WTC11 (cell line): ENCODE results near the gene GAR1. TPM values are rescaled to one million over a fixed set of nuclear protein-coding genes. Genes with fewer than 3 reads are reported as not detected.

Experiments
- ATAC-seq: fragments of 200-7000 bp; cut with Tn5 transposase; 2 replicates; pipeline ENCODE4 v1.10.0; 2021; ENCODE audit warnings: mild to moderate bottlenecking, moderate library complexity
- CTCF ChIA-PET: fragments of 300-600 bp; sonication (Branson Sonifier 250); formaldehyde crosslinking; loops from one replicate; lab custom pipeline; 2021; ENCODE audit warnings: antibody characterized with exemption; lab: Charles Lee
- POLR2A ChIA-PET: fragments of 350-600 bp; sonication (Branson Sonifier 250); formaldehyde crosslinking; loops from one replicate; lab custom pipeline; 2021; ENCODE audit warnings: antibody characterized with exemption; lab: Charles Lee
- DNase-seq: peaks from one replicate; pipeline ENCODE4 v3.0.0; 2021; ENCODE audit warnings: low spot score
- H3K27ac Mint-ChIP-seq: 2 replicates; pipeline ENCODE4 v1.8.0; 2021; ENCODE audit warnings: mixed read lengths
- H3K27me3 Mint-ChIP-seq: 2 replicates; pipeline ENCODE4 v1.8.0; 2021; ENCODE audit warnings: low read depth, mild to moderate bottlenecking, moderate library complexity, mixed read lengths
- H3K36me3 Mint-ChIP-seq: 2 replicates; pipeline ENCODE4 v1.8.0; 2021; ENCODE audit warnings: mixed read lengths
- H3K4me1 Mint-ChIP-seq: 2 replicates; pipeline ENCODE4 v1.8.0; 2022; ENCODE audit warnings: mixed read lengths
- H3K4me3 Mint-ChIP-seq: 2 replicates; pipeline ENCODE4 v1.8.0; 2021; ENCODE audit warnings: mild to moderate bottlenecking, moderate library complexity, mixed read lengths
- H3K9me3 Mint-ChIP-seq: 2 replicates; pipeline ENCODE4 v1.8.0; 2021; ENCODE audit warnings: mixed read lengths
- ARID4B ChIP-seq: sonication (generic); formaldehyde crosslinking; IDR thresholded peaks from 2 replicates; pipeline ENCODE4 v1.8.0; 2023; ENCODE audit warnings: missing genetic modification reagents, mild to moderate bottlenecking, borderline replicate concordance
- ATF6 ChIP-seq: sonication (generic); formaldehyde crosslinking; IDR thresholded peaks from 2 replicates; pipeline ENCODE4 v1.8.1; 2023; ENCODE audit warnings: mild to moderate bottlenecking, missing genetic modification reagents
- JUN ChIP-seq: sonication (generic); formaldehyde crosslinking; IDR thresholded peaks from 2 replicates; pipeline ENCODE4 v1.8.0; 2023; ENCODE audit warnings: mild to moderate bottlenecking, missing genetic modification reagents
- NFYB ChIP-seq: sonication (generic); formaldehyde crosslinking; conservative IDR thresholded peaks from 2 replicates; pipeline ENCODE4 v1.8.0; 2022; ENCODE audit warnings: low read depth, missing genetic modification reagents
- PREB ChIP-seq: sonication (generic); formaldehyde crosslinking; IDR thresholded peaks from 2 replicates; pipeline ENCODE4 v1.8.1; 2022; ENCODE audit warnings: mild to moderate bottlenecking, missing genetic modification reagents, moderate library complexity, borderline replicate concordance
- USF1 ChIP-seq: sonication (generic); formaldehyde crosslinking; IDR thresholded peaks from 2 replicates; pipeline ENCODE4 v1.8.0; 2022; ENCODE audit warnings: mild to moderate bottlenecking, missing genetic modification reagents
- ZBTB21 ChIP-seq: sonication (generic); formaldehyde crosslinking; IDR thresholded peaks from 2 replicates; pipeline ENCODE4 v1.8.1; 2023; ENCODE audit warnings: mild to moderate bottlenecking, missing genetic modification reagents, borderline replicate concordance
- total RNA-seq: library from RNA; stranded (reverse); gene quantifications from 3 replicates; pipeline ENCODE4 v1.2.3, GENCODE V29; 2021
- TF ChIP-seq, protein P1 (sequence below): sonication (generic); formaldehyde crosslinking; IDR thresholded peaks from 2 replicates; pipeline ENCODE4 v1.8.0; 2023; ENCODE audit warnings: mild to moderate bottlenecking, missing genetic modification reagents
- TF ChIP-seq, protein P2 (sequence below): sonication (generic); formaldehyde crosslinking; IDR thresholded peaks from 2 replicates; pipeline ENCODE4 v1.8.1; 2023; ENCODE audit warnings: mild to moderate bottlenecking, missing genetic modification reagents
- TF ChIP-seq, protein P3 (sequence below): sonication (generic); formaldehyde crosslinking; IDR thresholded peaks from 2 replicates; pipeline ENCODE4 v1.8.1; 2023; ENCODE audit warnings: mild to moderate bottlenecking, missing genetic modification reagents, borderline replicate concordance

Gene GAR1
- total RNA-seq, 1 experiment from 2014 or later: 32.3 TPM

GRCh38 chr4:109801099-109801789 is 14.3 kb upstream of the GAR1 start (continued):
- TF ChIP-seq PREB (CRISPR knock-in tag) (no peak), USF1 (CRISPR knock-in tag) (no peak), ZBTB21 (no peak), JUN (CRISPR knock-in tag) (no peak)
- TF ChIP-seq, protein P1, sequence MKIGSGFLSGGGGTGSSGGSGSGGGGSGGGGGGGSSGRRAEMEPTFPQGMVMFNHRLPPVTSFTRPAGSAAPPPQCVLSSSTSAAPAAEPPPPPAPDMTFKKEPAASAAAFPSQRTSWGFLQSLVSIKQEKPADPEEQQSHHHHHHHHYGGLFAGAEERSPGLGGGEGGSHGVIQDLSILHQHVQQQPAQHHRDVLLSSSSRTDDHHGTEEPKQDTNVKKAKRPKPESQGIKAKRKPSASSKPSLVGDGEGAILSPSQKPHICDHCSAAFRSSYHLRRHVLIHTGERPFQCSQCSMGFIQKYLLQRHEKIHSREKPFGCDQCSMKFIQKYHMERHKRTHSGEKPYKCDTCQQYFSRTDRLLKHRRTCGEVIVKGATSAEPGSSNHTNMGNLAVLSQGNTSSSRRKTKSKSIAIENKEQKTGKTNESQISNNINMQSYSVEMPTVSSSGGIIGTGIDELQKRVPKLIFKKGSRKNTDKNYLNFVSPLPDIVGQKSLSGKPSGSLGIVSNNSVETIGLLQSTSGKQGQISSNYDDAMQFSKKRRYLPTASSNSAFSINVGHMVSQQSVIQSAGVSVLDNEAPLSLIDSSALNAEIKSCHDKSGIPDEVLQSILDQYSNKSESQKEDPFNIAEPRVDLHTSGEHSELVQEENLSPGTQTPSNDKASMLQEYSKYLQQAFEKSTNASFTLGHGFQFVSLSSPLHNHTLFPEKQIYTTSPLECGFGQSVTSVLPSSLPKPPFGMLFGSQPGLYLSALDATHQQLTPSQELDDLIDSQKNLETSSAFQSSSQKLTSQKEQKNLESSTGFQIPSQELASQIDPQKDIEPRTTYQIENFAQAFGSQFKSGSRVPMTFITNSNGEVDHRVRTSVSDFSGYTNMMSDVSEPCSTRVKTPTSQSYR: no peak

DNA sequence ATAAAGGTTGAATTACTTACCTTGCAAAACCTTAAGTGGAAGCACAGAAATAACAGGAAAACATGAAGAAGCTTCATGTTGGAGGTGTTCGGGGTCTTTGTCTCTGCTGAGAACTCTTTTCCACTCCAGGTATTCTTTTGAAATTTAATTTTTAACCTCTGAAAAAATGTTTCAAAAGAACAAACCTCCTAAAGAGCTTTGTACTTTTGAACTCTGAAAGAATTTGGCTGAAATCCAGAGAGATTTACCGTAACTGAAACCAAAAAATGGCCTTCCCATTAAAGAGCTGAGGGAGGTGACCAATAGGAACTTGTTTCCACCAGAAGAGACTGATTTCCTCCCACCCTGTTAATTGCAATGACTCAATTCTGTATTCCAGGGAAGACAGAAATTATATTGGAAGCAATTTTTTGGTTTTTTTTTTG is 13.7 kb upstream of the GAR1 start, which contains the start of gene CFI:
TSS of gene CFI (minus strand) at position 105 of the 425 bp plus-strand sequence. CDS start at position 77, 28 bp downstream.
- no peak for TF ChIP-seq ZBTB21
- TF ChIP-seq, protein P2, sequence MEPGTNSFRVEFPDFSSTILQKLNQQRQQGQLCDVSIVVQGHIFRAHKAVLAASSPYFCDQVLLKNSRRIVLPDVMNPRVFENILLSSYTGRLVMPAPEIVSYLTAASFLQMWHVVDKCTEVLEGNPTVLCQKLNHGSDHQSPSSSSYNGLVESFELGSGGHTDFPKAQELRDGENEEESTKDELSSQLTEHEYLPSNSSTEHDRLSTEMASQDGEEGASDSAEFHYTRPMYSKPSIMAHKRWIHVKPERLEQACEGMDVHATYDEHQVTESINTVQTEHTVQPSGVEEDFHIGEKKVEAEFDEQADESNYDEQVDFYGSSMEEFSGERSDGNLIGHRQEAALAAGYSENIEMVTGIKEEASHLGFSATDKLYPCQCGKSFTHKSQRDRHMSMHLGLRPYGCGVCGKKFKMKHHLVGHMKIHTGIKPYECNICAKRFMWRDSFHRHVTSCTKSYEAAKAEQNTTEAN (CRISPR knock-in tag): no peak
- no peak for TF ChIP-seq ATF6 (CRISPR knock-in tag)
- TF ChIP-seq ARID4B (CRISPR knock-in tag): no peak
- TF ChIP-seq, protein P3, sequence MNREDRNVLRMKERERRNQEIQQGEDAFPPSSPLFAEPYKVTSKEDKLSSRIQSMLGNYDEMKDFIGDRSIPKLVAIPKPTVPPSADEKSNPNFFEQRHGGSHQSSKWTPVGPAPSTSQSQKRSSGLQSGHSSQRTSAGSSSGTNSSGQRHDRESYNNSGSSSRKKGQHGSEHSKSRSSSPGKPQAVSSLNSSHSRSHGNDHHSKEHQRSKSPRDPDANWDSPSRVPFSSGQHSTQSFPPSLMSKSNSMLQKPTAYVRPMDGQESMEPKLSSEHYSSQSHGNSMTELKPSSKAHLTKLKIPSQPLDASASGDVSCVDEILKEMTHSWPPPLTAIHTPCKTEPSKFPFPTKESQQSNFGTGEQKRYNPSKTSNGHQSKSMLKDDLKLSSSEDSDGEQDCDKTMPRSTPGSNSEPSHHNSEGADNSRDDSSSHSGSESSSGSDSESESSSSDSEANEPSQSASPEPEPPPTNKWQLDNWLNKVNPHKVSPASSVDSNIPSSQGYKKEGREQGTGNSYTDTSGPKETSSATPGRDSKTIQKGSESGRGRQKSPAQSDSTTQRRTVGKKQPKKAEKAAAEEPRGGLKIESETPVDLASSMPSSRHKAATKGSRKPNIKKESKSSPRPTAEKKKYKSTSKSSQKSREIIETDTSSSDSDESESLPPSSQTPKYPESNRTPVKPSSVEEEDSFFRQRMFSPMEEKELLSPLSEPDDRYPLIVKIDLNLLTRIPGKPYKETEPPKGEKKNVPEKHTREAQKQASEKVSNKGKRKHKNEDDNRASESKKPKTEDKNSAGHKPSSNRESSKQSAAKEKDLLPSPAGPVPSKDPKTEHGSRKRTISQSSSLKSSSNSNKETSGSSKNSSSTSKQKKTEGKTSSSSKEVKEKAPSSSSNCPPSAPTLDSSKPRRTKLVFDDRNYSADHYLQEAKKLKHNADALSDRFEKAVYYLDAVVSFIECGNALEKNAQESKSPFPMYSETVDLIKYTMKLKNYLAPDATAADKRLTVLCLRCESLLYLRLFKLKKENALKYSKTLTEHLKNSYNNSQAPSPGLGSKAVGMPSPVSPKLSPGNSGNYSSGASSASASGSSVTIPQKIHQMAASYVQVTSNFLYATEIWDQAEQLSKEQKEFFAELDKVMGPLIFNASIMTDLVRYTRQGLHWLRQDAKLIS (CRISPR knock-in tag): no peak
- TF ChIP-seq NFYB (CRISPR knock-in tag): no peak
- TF ChIP-seq USF1 (CRISPR knock-in tag): no peak
- ChIA-PET POLR2A (no interaction called here), CTCF (interaction anchor here (0.6 to 1.2 kb wide), 2 partner anchors 99 to 100 kb away, joined by 4 read pairs; partner anchors contain the start of gene CASP6)
- H3K27ac Mint-ChIP-seq: no peak within 1 kb of the TSS
- H3K27me3 Mint-ChIP-seq: no peaks in the 10 kb centered on the region; the same call in 1 of the 2 replicates
- H3K9me3 Mint-ChIP-seq: peaks cover 11% of the 10 kb centered on the region
- H3K4me1 Mint-ChIP-seq: no peaks in the 10 kb centered on the region
- DNase-seq: no peak
- no peak within 1 kb of the TSS for H3K4me3 Mint-ChIP-seq
- H3K36me3 Mint-ChIP-seq: no peaks in the 10 kb centered on the region
- no peak for ATAC-seq
